Fibroblast of lung (primary cell): Measurements from ENCODE around the gene FZD2. TPM values are rescaled to one million over a fixed set of nuclear protein-coding genes. Genes with fewer than 3 reads are reported as not detected.
A peak's percentile ranks its signal among the peaks of the same experiment; 100 is the strongest.

Experiments used
- DNase-seq, 2 donors: peaks; one replicate each; pipeline versions ENCODE4 v3.0.0 to v3.0.0-alpha.2; 2010; ENCODE audit warnings: low read depth in 2 of 2
- H2AFZ ChIP-seq: 2 replicates; pipeline ENCODE4 v1.5.1; 2012; ENCODE audit warnings: low read length, control low read depth, inconsistent platforms
- H3K27ac ChIP-seq: 2 replicates; pipeline ENCODE4 v1.5.1; 2011; ENCODE audit warnings: low read length, control low read depth; ENCODE audit not compliant: insufficient read depth
- H3K27me3 ChIP-seq: 2 replicates; pipeline ENCODE4 v1.5.1; 2011; ENCODE audit warnings: mild to moderate bottlenecking, low read length; ENCODE audit not compliant: control insufficient read depth, insufficient read depth
- H3K36me3 ChIP-seq: 2 replicates; pipeline ENCODE4 v1.5.1; 2011; ENCODE audit warnings: low read length; ENCODE audit not compliant: control insufficient read depth, insufficient read depth
- H3K4me1 ChIP-seq: 2 replicates; pipeline ENCODE4 v1.5.1; 2011; ENCODE audit warnings: low read length; ENCODE audit not compliant: control insufficient read depth, insufficient read depth; ENCODE audit errors: extremely low read depth
- H3K4me2 ChIP-seq: 2 replicates; pipeline ENCODE4 v1.5.1; 2011; ENCODE audit warnings: low read length, control low read depth; ENCODE audit not compliant: insufficient read depth; ENCODE audit errors: extremely low read depth
- H3K4me3 ChIP-seq, 4 experiments: fragments of 200-600 bp in 1 of 4; sonication (generic) in 1 of 4; replicated peaks in 1 of 4; 2 replicates each; pipeline ENCODE4 v1.5.1; 2011 to 2016; ENCODE audit warnings: low read length in 4 of 4, low read depth in 3 of 4, mild to moderate bottlenecking in 3 of 4, control low read depth in 2 of 4, inconsistent platforms in 1 of 4, mixed read lengths in 1 of 4; ENCODE audit not compliant: insufficient read depth in 1 of 4; ENCODE audit errors: control extremely low read depth in 1 of 4
- H3K79me2 ChIP-seq: 2 replicates; pipeline ENCODE4 v1.5.1; 2012; ENCODE audit warnings: mild to moderate bottlenecking, low read length, inconsistent platforms; ENCODE audit not compliant: control insufficient read depth, insufficient read depth
- H3K9ac ChIP-seq: 2 replicates; pipeline ENCODE4 v1.5.1; 2011; ENCODE audit warnings: mild to moderate bottlenecking, low read length, control low read depth; ENCODE audit not compliant: insufficient read depth
- H3K9me3 ChIP-seq: 2 replicates; pipeline ENCODE4 v1.5.1; 2012; ENCODE audit warnings: low read depth, low read length; ENCODE audit not compliant: control insufficient read depth, insufficient read depth
- H4K20me1 ChIP-seq: 2 replicates; pipeline ENCODE4 v1.5.1; 2011; ENCODE audit warnings: low read length; ENCODE audit not compliant: control insufficient read depth, insufficient read depth; ENCODE audit errors: extremely low read depth
- EZH2 ChIP-seq: IDR thresholded peaks from 2 replicates; pipeline ENCODE4 v1.5.1; 2012; ENCODE audit warnings: low read length, control low read depth, mild to moderate bottlenecking; ENCODE audit errors: missing control alignments
- polyA plus RNA-seq, 2 donors: library from polyadenylated mRNA; depleted of rRNA in 1 of 2; stranded (reverse) in 1 of 2; unstranded in 1 of 2; fragments of >200 nt; gene quantifications; 2 replicates each; pipeline ENCODE4 v1.2.1, GENCODE V29; 2011 to 2012; ENCODE audit warnings: missing spikeins in 1 of 2
- total RNA-seq: library from RNA; depleted of rRNA; stranded (reverse); fragments of >200 nt; gene quantifications from 2 replicates; pipeline ENCODE4 v1.2.1, GENCODE V29; 2014
- TF ChIP-seq, protein P1 (sequence below), 2 donors: IDR thresholded peaks in 1 of 2; conservative IDR thresholded peaks in 1 of 2; 1 replicate in 1 of 2; 2 replicates in 1 of 2; pipeline ENCODE4 v1.5.1; 2011 to 2012; ENCODE audit warnings: low read length in 2 of 2, control low read depth in 1 of 2, inconsistent platforms in 1 of 2, low read depth in 1 of 2, mild to moderate bottlenecking in 1 of 2

The FZD2 gene
- total and polyA plus RNA-seq, 2 donors (not counting 1 experiment from before 2014, with no cell fraction given): 20.3 to 23.2 TPM

- DNase-seq: no peak
- Histone ChIP-seq H3K4me3 (no peak overlapping the region), H3K27ac (no peak overlapping the region), H3K79me2 (no peaks in the 10 kb centered on the region), H2AFZ (no peak overlapping the region), H3K36me3 (no peaks in the 10 kb centered on the region), H3K9me3 (no peaks in the 10 kb centered on the region), H3K4me1 (no peaks in the 10 kb centered on the region), H3K4me2 (no peak overlapping the region), H3K9ac (no peak overlapping the region), H4K20me1 (no peaks in the 10 kb centered on the region), H3K27me3 (peaks cover 3% of the 10 kb centered on the region)
- TF ChIP-seq EZH2: no peak
- TF ChIP-seq, protein P1, sequence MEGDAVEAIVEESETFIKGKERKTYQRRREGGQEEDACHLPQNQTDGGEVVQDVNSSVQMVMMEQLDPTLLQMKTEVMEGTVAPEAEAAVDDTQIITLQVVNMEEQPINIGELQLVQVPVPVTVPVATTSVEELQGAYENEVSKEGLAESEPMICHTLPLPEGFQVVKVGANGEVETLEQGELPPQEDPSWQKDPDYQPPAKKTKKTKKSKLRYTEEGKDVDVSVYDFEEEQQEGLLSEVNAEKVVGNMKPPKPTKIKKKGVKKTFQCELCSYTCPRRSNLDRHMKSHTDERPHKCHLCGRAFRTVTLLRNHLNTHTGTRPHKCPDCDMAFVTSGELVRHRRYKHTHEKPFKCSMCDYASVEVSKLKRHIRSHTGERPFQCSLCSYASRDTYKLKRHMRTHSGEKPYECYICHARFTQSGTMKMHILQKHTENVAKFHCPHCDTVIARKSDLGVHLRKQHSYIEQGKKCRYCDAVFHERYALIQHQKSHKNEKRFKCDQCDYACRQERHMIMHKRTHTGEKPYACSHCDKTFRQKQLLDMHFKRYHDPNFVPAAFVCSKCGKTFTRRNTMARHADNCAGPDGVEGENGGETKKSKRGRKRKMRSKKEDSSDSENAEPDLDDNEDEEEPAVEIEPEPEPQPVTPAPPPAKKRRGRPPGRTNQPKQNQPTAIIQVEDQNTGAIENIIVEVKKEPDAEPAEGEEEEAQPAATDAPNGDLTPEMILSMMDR (conservative IDR thresholded peaks at IDR 0.05 in 1 of 2, IDR thresholded peaks at IDR 0.05 in 1 of 2; ENCODE audit: low read depth in 1 of 2, low read length in 2 of 2): peak; percentile 16 to 49
Observed at GRCh38 chr17:44581868-44582267, 24.6 kb downstream of the FZD2 start.

GRCh38 chr17:44584443-44584842, 27.2 kb downstream of the FZD2 start:
- no peaks in the 10 kb centered on the region for H3K79me2 ChIP-seq
- no peaks in the 10 kb centered on the region for H3K27me3 ChIP-seq
- TF ChIP-seq, protein P1 (conservative IDR thresholded peaks at IDR 0.05 in 1 of 2, IDR thresholded peaks at IDR 0.05 in 1 of 2; ENCODE audit: low read depth in 1 of 2, low read length in 2 of 2): no peak
- TF ChIP-seq EZH2: no peak
- no peaks in the 10 kb centered on the region for H4K20me1 ChIP-seq
- no peak overlapping the region for H3K4me2 ChIP-seq
- H3K9ac ChIP-seq: no peak overlapping the region
- H3K4me1 ChIP-seq: peaks cover 3% of the 10 kb centered on the region
- H3K4me3 ChIP-seq: no peak overlapping the region
- H3K9me3 ChIP-seq: no peaks in the 10 kb centered on the region
- peak in 1 of 2 donors; percentile 72 for DNase-seq
- H3K36me3 ChIP-seq: no peaks in the 10 kb centered on the region
- no peak overlapping the region for H3K27ac ChIP-seq
- no peak overlapping the region for H2AFZ ChIP-seq

DNA sequence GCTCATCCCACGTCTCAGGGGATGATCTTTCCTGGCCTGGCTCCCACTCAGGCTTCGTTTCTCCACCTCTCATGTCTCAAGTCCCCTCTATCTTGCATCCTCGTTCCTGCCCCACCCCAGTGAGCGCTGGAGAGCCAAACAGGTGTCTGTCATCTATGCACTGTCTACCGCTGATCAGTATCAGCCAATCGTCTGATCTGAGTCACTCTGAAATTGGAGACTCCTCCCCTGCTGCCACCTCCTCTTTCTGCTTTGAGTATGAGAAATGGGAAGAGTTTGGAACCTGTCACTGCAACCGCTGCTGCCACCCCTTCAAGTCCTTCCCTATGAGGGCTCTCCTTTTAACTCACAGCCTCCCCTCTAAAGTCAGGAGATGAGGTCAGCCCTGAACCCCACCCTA, 28.0 kb downstream of the FZD2 start:
- Histone ChIP-seq H3K79me2 (no peaks in the 10 kb centered on the region), H2AFZ (no peak overlapping the region), H3K27me3 (no peaks in the 10 kb centered on the region), H3K4me1 (peaks cover 4% of the 10 kb centered on the region), H3K4me3 (no peak overlapping the region), H3K9ac (no peak overlapping the region), H4K20me1 (no peaks in the 10 kb centered on the region), H3K9me3 (no peaks in the 10 kb centered on the region), H3K27ac (no peak overlapping the region), H3K36me3 (no peaks in the 10 kb centered on the region), H3K4me2 (no peak overlapping the region)
- DNase-seq: peak in 1 of 2 donors; percentile 20
- TF ChIP-seq, protein P1 (conservative IDR thresholded peaks at IDR 0.05 in 1 of 2, IDR thresholded peaks at IDR 0.05 in 1 of 2; ENCODE audit: low read depth in 1 of 2, low read length in 2 of 2): no peak
- no peak for TF ChIP-seq EZH2
